GM23248 (cell line): Measurements from ENCODE around the gene NKAIN4.

Experiments used
- EZH2 ChIP-seq: fragments of 200-600 bp; sonication (generic); IDR thresholded peaks from 2 replicates; pipeline ENCODE4 v1.6.1; 2018; ENCODE audit warnings: antibody characterized with exemption, mild to moderate bottlenecking; ENCODE audit not compliant: insufficient read depth, poor library complexity, severe bottlenecking
- EZH2phosphoT487 ChIP-seq: fragments of 200-600 bp; sonication (generic); IDR thresholded peaks from 2 replicates; pipeline ENCODE4 v1.6.1; 2018; ENCODE audit warnings: antibody characterized with exemption, moderate library complexity, mild to moderate bottlenecking, low read depth; ENCODE audit not compliant: insufficient read depth

- TF ChIP-seq EZH2: no peak
- TF ChIP-seq EZH2phosphoT487: no peak
Observed at GRCh38 chr20:63204362-63204761, 49.9 kb downstream of the NKAIN4 start.
